Tibial nerve (tissue), 4 donors: ENCODE results near the gene GNG7.

Source experiments
- CTCF ChIP-seq, 5 experiments: fragments of 200-600 bp in 3 of 5; fragments of 450-650 bp in 2 of 5; sonication (generic) in 3 of 5; IDR thresholded peaks; one replicate each; pipeline ENCODE4 v1.5.1; 2016 to 2019; ENCODE audit warnings: antibody characterized with exemption in 5 of 5, mild to moderate bottlenecking in 3 of 5, moderate library complexity in 2 of 5
- EP300 ChIP-seq, 2 donors: sonication (generic); formaldehyde crosslinking; IDR thresholded peaks; one replicate each; pipeline ENCODE4 v1.6.1; 2017; ENCODE audit warnings: antibody characterized with exemption in 2 of 2, mild to moderate bottlenecking in 1 of 2

DNA sequence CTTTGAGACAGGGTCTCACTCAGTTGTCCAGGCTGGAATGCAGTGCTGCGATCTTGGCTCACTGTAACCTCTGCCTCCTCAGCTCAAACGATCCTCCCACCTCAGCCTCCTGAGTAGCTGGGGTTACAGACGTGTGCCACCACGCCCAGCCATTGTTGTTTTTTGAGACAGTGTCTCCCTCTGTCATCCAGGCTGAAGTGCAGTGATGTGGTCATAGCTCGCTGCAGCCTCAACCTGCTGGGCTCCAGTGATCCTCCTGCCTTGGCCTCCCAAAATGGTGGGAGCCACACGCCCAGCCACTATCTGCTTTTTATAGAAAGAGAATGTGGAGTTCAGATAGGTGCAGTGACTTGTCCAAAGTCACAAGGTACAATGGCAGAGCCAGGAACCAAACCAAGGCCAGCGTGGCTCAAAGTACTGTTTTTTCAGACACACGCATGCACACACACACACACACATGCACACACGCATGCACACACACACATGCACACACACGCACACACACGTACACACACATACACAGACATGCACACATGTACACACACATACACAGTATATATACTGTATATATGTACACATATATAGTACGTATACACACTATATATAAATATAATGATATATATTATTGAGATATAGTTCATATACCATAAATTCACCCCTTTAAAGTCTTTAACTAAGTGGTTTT, 220.0 kb downstream of the GNG7 start:
- TF ChIP-seq CTCF (IDR thresholded peaks at IDR 0.05), result no peak
- no peak for TF ChIP-seq EP300 (IDR thresholded peaks at IDR 0.05)
